Measurements from ENCODE around the gene RARS2. TPM values are rescaled to one million over a fixed set of nuclear protein-coding genes. Genes with fewer than 3 reads are reported as not detected.

The RARS2 gene
- total and polyA plus RNA-seq, 2 donors from 2014 or later = 23.4 to 31.7 TPM

DNA sequence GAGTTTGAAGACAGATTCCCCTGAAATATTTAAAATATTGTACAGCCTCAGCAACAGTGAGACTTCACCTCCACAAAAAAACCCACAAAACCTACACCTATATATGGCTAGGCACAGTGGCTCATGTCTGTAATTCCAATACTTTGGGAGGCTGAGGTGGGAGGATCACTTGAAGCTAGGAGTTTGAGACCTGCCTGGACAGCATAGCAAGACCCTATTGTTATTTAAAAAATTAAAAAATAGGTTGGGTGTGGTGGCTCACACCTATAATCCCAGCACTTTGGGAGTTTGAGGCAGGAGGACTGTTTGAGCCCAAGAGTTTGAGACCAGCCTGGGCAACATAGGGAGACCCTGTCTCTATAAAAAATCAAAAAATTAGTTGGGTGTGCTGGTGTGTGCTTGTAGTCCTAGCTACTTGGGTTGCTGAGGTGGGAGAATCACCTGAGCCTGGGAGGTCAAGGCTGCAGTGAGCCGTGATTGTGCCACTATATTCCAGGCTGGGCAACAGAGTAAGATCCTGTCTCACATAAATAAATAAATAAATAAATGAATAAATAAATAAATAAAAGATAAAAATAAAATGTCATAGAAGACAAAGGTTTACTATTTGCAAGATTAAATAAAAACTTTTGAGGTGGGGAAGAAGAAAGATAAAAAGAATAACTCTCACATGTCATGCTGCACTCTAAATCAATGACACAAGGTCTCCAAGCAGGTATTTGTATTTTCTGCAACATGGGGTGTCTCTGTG is 51.1 kb downstream of the RARS2 start:
- Histone ChIP-seq H3K9ac (ENCODE audit: low read length in 3 of 3) (no peak overlapping the region), H3K9me3 (ENCODE audit: control insufficient read depth in 2 of 3, insufficient read depth in 1 of 3, low read length in 3 of 3) (peaks cover 0 to 1% (median 0%) of the 10 kb centered on the region in 3 donors), H3K4me3 (ENCODE audit: low read length in 3 of 3) (no peak overlapping the region), H3K4me1 (ENCODE audit: control insufficient read depth in 2 of 3, insufficient read depth in 2 of 3, low read depth in 1 of 3, low read length in 3 of 3) (peaks cover 0 to 3% (median 0%) of the 10 kb centered on the region in 3 donors), H3K27ac (ENCODE audit: low read depth in 2 of 2, low read length in 2 of 2) (no peak overlapping the region), H3K27me3 (ENCODE audit: control insufficient read depth, insufficient read depth, low read length) (no peaks in the 10 kb centered on the region), H3K36me3 (ENCODE audit: control insufficient read depth in 2 of 3, insufficient read depth in 3 of 3, low read length in 3 of 3) (peaks cover 2 to 5% (median 5%) of the 10 kb centered on the region in 3 donors)
- intact Hi-C loops (cut with DNase I) = no loop called here
- DNase-seq = no peak
- no peak for FAIRE-seq
- TF ChIP-seq CTCF (IDR thresholded peaks at IDR 0.05; ENCODE audit: borderline replicate concordance, extremely low read depth, insufficient read depth) = no peak

- Histone ChIP-seq H3K27ac (ENCODE audit: low read depth in 2 of 2, low read length in 2 of 2) (no peak overlapping the region), H3K9ac (ENCODE audit: low read length in 3 of 3) (no peak overlapping the region), H3K36me3 (ENCODE audit: control insufficient read depth in 2 of 3, insufficient read depth in 3 of 3, low read length in 3 of 3) (peaks cover 2 to 8% (median 8%) of the 10 kb centered on the region in 3 donors), H3K4me1 (ENCODE audit: control insufficient read depth in 2 of 3, insufficient read depth in 2 of 3, low read depth in 1 of 3, low read length in 3 of 3) (no peaks in the 10 kb centered on the region), H3K4me3 (ENCODE audit: low read length in 3 of 3) (no peak overlapping the region), H3K9me3 (ENCODE audit: control insufficient read depth in 2 of 3, insufficient read depth in 1 of 3, low read length in 3 of 3) (no peaks in the 10 kb centered on the region), H3K27me3 (ENCODE audit: control insufficient read depth, insufficient read depth, low read length) (no peaks in the 10 kb centered on the region)
- FAIRE-seq = no peak
- intact Hi-C loops (cut with DNase I) = no loop called here
- no peak for DNase-seq
- TF ChIP-seq CTCF (IDR thresholded peaks at IDR 0.05; ENCODE audit: borderline replicate concordance, extremely low read depth, insufficient read depth) = no peak
Observed at GRCh38 chr6:87534377-87535047, 55.3 kb downstream of the RARS2 start.

DNA sequence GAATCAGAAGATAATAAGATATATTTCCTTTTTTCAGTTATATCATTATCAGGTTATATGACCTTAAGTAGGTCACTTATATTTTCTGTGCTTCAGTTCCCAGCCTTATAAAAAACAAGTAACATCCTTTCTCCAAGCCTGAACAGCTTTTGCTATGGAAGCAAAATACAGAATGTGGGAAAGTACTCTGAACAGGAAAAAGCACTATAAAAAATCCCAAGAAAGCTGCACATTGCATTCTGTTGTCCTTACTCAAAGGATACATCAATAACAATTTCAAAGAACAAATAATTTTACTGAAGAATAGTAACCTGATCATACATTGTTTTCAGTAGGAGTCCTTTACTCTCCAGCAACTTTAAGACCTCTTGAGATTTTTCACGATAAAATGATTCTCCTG is 60.6 kb downstream of the RARS2 start:
- no peak for FAIRE-seq
- intact Hi-C loops (cut with DNase I) = no loop called here
- Histone ChIP-seq H3K27ac (ENCODE audit: low read depth in 2 of 2, low read length in 2 of 2) (no peak overlapping the region), H3K4me1 (ENCODE audit: control insufficient read depth in 2 of 3, insufficient read depth in 2 of 3, low read depth in 1 of 3, low read length in 3 of 3) (no peaks in the 10 kb centered on the region), H3K27me3 (ENCODE audit: control insufficient read depth, insufficient read depth, low read length) (no peaks in the 10 kb centered on the region), H3K9me3 (ENCODE audit: control insufficient read depth in 2 of 3, insufficient read depth in 1 of 3, low read length in 3 of 3) (no peaks in the 10 kb centered on the region), H3K4me3 (ENCODE audit: low read length in 3 of 3) (no peak overlapping the region), H3K36me3 (ENCODE audit: control insufficient read depth in 2 of 3, insufficient read depth in 3 of 3, low read length in 3 of 3) (peaks cover 2 to 8% (median 4%) of the 10 kb centered on the region in 3 donors), H3K9ac (ENCODE audit: low read length in 3 of 3) (no peak overlapping the region)
- no peak for TF ChIP-seq CTCF (IDR thresholded peaks at IDR 0.05; ENCODE audit: borderline replicate concordance, extremely low read depth, insufficient read depth)
- DNase-seq = no peak

Data from kidney (tissue), 14 donors.